Choroid plexus epithelial cell (primary cell): ENCODE measurements around the gene PLXNB2.

Experiments used
- DNase-seq: peaks from one replicate; pipeline ENCODE4 v3.0.0-alpha.2; 2010; ENCODE audit warnings: low read depth
- H3K4me3 ChIP-seq: 2 replicates; pipeline ENCODE4 v1.5.1; 2011; ENCODE audit warnings: low read depth, mild to moderate bottlenecking, control low read depth, low read length, moderate library complexity
- CTCF ChIP-seq: conservative IDR thresholded peaks from 2 replicates; pipeline ENCODE4 v1.5.1; 2011; ENCODE audit warnings: low read depth, mild to moderate bottlenecking, control low read depth, inconsistent platforms, low read length, moderate library complexity

The PLXNB2 gene

GRCh38 chr22:50281957-50282356, 25.5 kb downstream of the PLXNB2 start:
- TF ChIP-seq CTCF: no peak
- H3K4me3 ChIP-seq: no peak overlapping the region
- no peak for DNase-seq

- TF ChIP-seq CTCF: no peak
- DNase-seq: no peak
- H3K4me3 ChIP-seq: no peak overlapping the region
These were observed 26.1 kb downstream of the PLXNB2 start for GRCh38 chr22:50281384-50281760.

GRCh38 chr22:50280708-50281383, 26.6 kb downstream of the PLXNB2 start:
- TF ChIP-seq CTCF: no peak
- DNase-seq: no peak
- no peak overlapping the region for H3K4me3 ChIP-seq

- DNase-seq: no peak
- no peak for TF ChIP-seq CTCF
- no peak overlapping the region for H3K4me3 ChIP-seq
These were observed 27.3 kb downstream of the PLXNB2 start for GRCh38 chr22:50280022-50280707.

GRCh38 chr22:50278956-50279619, 28.4 kb downstream of the PLXNB2 start:
- no peak overlapping the region for H3K4me3 ChIP-seq
- TF ChIP-seq CTCF: no peak
- no peak for DNase-seq

GRCh38 chr22:50278461-50278860, 29.0 kb downstream of the PLXNB2 start:
- no peak for DNase-seq
- no peak for TF ChIP-seq CTCF
- H3K4me3 ChIP-seq: no peak overlapping the region

GRCh38 chr22:50277761-50278160, 29.7 kb downstream of the PLXNB2 start:
- no peak overlapping the region for H3K4me3 ChIP-seq
- TF ChIP-seq CTCF: no peak
- no peak for DNase-seq
